SK-N-SH (cell line): ENCODE measurements around the gene PRKCA. TPM values are rescaled to one million over a fixed set of nuclear protein-coding genes. Genes with fewer than 3 reads are reported as not detected.

Experiments
- CTCF ChIA-PET: fragments of 300-600, 350-600 bp; formaldehyde crosslinking; extraction: SDS; loops from one replicate; lab custom pipeline; 2021; lab: Yijun Ruan, JAX
- POLR2A ChIA-PET: fragments of 350-600 bp; sonication (Branson Sonifier 250); formaldehyde crosslinking; extraction: SDS; loops from one replicate; lab custom pipeline; 2020; ENCODE audit warnings: antibody characterized with exemption, inconsistent platforms; lab: Yijun Ruan, JAX
- DNase-seq: peaks from one replicate; pipeline ENCODE4 v3.0.0; 2012
- H2AFZ ChIP-seq: fragments of 200-600 bp; sonication (generic); 2 replicates; pipeline ENCODE4 v1.8.1; 2016; ENCODE audit warnings: antibody characterized with exemption, mild to moderate bottlenecking, low read depth
- H3F3A ChIP-seq: fragments of 200-600 bp; sonication (generic); replicated peaks from 2 replicates; pipeline ENCODE3; 2016; ENCODE audit warnings: antibody characterized with exemption, mild to moderate bottlenecking; ENCODE audit not compliant: insufficient read depth
- H3K27ac ChIP-seq, 2 experiments: fragments of 200-500 bp in 1 of 2; fragments of 200-600 bp in 1 of 2; sonication (Bioruptor generic) in 1 of 2; sonication (generic), shearing (Covaris generic) in 1 of 2; 2 replicates each; pipeline versions ENCODE4 v1.5.1 to v1.6.1; 2014 to 2016; ENCODE audit warnings: low read depth in 2 of 2, inconsistent platforms in 1 of 2, low read length in 1 of 2, mild to moderate bottlenecking in 1 of 2, mixed read lengths in 1 of 2
- H3K27me3 ChIP-seq: fragments of 200-600 bp; sonication (generic), shearing (Covaris generic); 2 replicates; pipeline ENCODE4 v1.6.1; 2016; ENCODE audit warnings: mixed run types; ENCODE audit not compliant: insufficient read depth
- H3K36me3 ChIP-seq, 2 experiments: fragments of 200-500 bp in 1 of 2; fragments of 200-600 bp in 1 of 2; sonication (Bioruptor generic) in 1 of 2; sonication (generic) in 1 of 2; replicated peaks in 1 of 2; 2 replicates each; pipeline versions ENCODE3 to v1.5.1; 2014 to 2016; ENCODE audit warnings: low read length in 1 of 2, mild to moderate bottlenecking in 1 of 2; ENCODE audit not compliant: insufficient read depth in 2 of 2, control insufficient read depth in 1 of 2
- H3K4me1 ChIP-seq, 2 experiments: fragments of 200-500 bp in 1 of 2; fragments of 200-600 bp in 1 of 2; sonication (Bioruptor generic) in 1 of 2; sonication (generic), shearing (Covaris generic) in 1 of 2; 2 replicates each; pipeline versions ENCODE4 v1.5.1 to v1.6.1; 2014 to 2016; ENCODE audit warnings: low read depth in 1 of 2, low read length in 1 of 2, mixed run types in 1 of 2; ENCODE audit not compliant: insufficient read depth in 2 of 2, control insufficient read depth in 1 of 2
- H3K4me2 ChIP-seq: fragments of 200-600 bp; sonication (generic), shearing (Covaris generic); 2 replicates; pipeline ENCODE4 v1.6.1; 2017; ENCODE audit warnings: mixed run types
- H3K4me3 ChIP-seq, 2 experiments: fragments of 200-500 bp in 1 of 2; fragments of 200-600 bp in 1 of 2; sonication (Bioruptor generic) in 1 of 2; sonication (generic), shearing (Covaris generic) in 1 of 2; 2 replicates each; pipeline versions ENCODE4 v1.5.1 to v1.8.1; 2014 to 2016; ENCODE audit warnings: low read depth in 2 of 2, inconsistent platforms in 1 of 2, low read length in 1 of 2, mild to moderate bottlenecking in 1 of 2, mixed read lengths in 1 of 2, moderate library complexity in 1 of 2
- H3K79me2 ChIP-seq: fragments of 200-600 bp; sonication (generic); 2 replicates; pipeline ENCODE4 v1.8.1; 2017; ENCODE audit warnings: mild to moderate bottlenecking; ENCODE audit not compliant: insufficient read depth
- H3K9ac ChIP-seq: fragments of 200-600 bp; sonication (generic); 2 replicates; pipeline ENCODE4 v1.6.1; 2017; ENCODE audit warnings: mixed run types
- H3K9me2 ChIP-seq: fragments of 200-600 bp; sonication (generic); 2 replicates; pipeline ENCODE4 v1.6.1; 2017; ENCODE audit warnings: mixed run types
- H3K9me3 ChIP-seq: fragments of 200-600 bp; sonication (generic); 2 replicates; pipeline ENCODE4 v1.6.1; 2017; ENCODE audit warnings: mixed run types, mild to moderate bottlenecking, moderate library complexity
- H4K20me1 ChIP-seq: fragments of 200-600 bp; sonication (generic); 2 replicates; pipeline ENCODE4 v1.6.1; 2017; ENCODE audit warnings: mild to moderate bottlenecking, mixed run types; ENCODE audit not compliant: insufficient read depth
- CHD2 ChIP-seq: fragments of 150-350 bp; IDR thresholded peaks from 2 replicates; pipeline ENCODE4 v1.6.1; 2018; ENCODE audit warnings: low read length; ENCODE audit not compliant: partially characterized antibody
- CTCF ChIP-seq: fragments of 200-600 bp; sonication (generic); IDR thresholded peaks from 2 replicates; pipeline ENCODE4 v1.6.1; 2017; ENCODE audit warnings: antibody characterized with exemption, mild to moderate bottlenecking, moderate library complexity
- EP300 ChIP-seq, 2 experiments: IDR thresholded peaks; 2 replicates each; pipeline versions ENCODE4 v1.4.0 to v1.6.1; 2012; ENCODE audit warnings: borderline replicate concordance in 1 of 2, low read depth in 1 of 2, low read length in 1 of 2
- EZH2phosphoT487 ChIP-seq: fragments of 200-600 bp; sonication (generic); IDR thresholded peaks from 2 replicates; pipeline ENCODE4 v1.6.1; 2017; ENCODE audit warnings: low read depth, mixed run types, mild to moderate bottlenecking, antibody characterized with exemption, moderate library complexity, borderline replicate concordance
- FOXJ3 ChIP-seq: sonication (generic); formaldehyde crosslinking; IDR thresholded peaks from 2 replicates; pipeline ENCODE4 v1.5.1; 2020; ENCODE audit warnings: mild to moderate bottlenecking, missing genetic modification reagents
- GATA2 ChIP-seq: sonication (generic); formaldehyde crosslinking; IDR thresholded peaks from 2 replicates; pipeline ENCODE4 v1.5.0; 2020; ENCODE audit warnings: mild to moderate bottlenecking, missing genetic modification reagents
- JUND ChIP-seq: IDR thresholded peaks from 2 replicates; pipeline ENCODE4 v1.4.0; 2012
- MEF2A ChIP-seq: IDR thresholded peaks from 2 replicates; pipeline ENCODE4 v1.4.0; 2012; ENCODE audit warnings: low read depth, borderline replicate concordance
- MXI1 ChIP-seq: IDR thresholded peaks from 2 replicates; pipeline ENCODE4 v1.6.1; 2012; ENCODE audit warnings: mild to moderate bottlenecking, low read depth, low read length, improper control_type of control experiment
- NFIC ChIP-seq: IDR thresholded peaks from 2 replicates; pipeline ENCODE4 v1.4.0; 2012; ENCODE audit warnings: borderline replicate concordance
- PBX3 ChIP-seq: IDR thresholded peaks from 2 replicates; pipeline ENCODE4; 2012
- RAD21 ChIP-seq: IDR thresholded peaks from 2 replicates; pipeline ENCODE4 v1.6.1; 2012; ENCODE audit warnings: mild to moderate bottlenecking, low read length
- RCOR1 ChIP-seq: fragments of 150-350 bp; IDR thresholded peaks from 2 replicates; pipeline ENCODE4 v1.6.1; 2017; ENCODE audit warnings: antibody characterized with exemption, low read length
- REST ChIP-seq: IDR thresholded peaks from 2 replicates; pipeline ENCODE4 v1.6.1; 2012; ENCODE audit warnings: mild to moderate bottlenecking, low read depth, low read length, moderate library complexity
- RXRA ChIP-seq: IDR thresholded peaks from 2 replicates; pipeline ENCODE4 v1.4.0; 2012; ENCODE audit warnings: low read depth, mild to moderate bottlenecking, borderline replicate concordance
- SIN3A ChIP-seq: IDR thresholded peaks from 2 replicates; pipeline ENCODE4 v1.6.1; 2012; ENCODE audit warnings: low read depth, mild to moderate bottlenecking, low read length, moderate library complexity, borderline replicate concordance
- TAF1 ChIP-seq: IDR thresholded peaks from 2 replicates; pipeline ENCODE4 v1.6.1; 2012; ENCODE audit warnings: low read depth, mild to moderate bottlenecking, low read length, moderate library complexity, borderline replicate concordance
- TEAD4 ChIP-seq: IDR thresholded peaks from 2 replicates; pipeline ENCODE4 v1.4.0; 2012; ENCODE audit warnings: mild to moderate bottlenecking, borderline replicate concordance; ENCODE audit not compliant: insufficient read depth
- USF2 ChIP-seq: fragments of 150-350 bp; IDR thresholded peaks from 2 replicates; pipeline ENCODE4 v1.6.1; 2017; ENCODE audit warnings: antibody characterized with exemption, low read length, low read depth, borderline replicate concordance
- YY1 ChIP-seq: IDR thresholded peaks from 2 replicates; pipeline ENCODE4 v1.4.0; 2012; ENCODE audit warnings: low read depth, mild to moderate bottlenecking
- WGBS: methylation state at CpG from one replicate; pipeline ENCODE4 v1.1.6; 2017; ENCODE audit warnings: low lambda C conversion rate; 5-methylcytosine and 5-hydroxymethylcytosine counted together
- polyA plus RNA-seq, 3 experiments: library from polyadenylated mRNA; depleted of rRNA; stranded (reverse); fragments of >200 nt; gene quantifications; 2 replicates each; pipeline ENCODE4 v1.2.3, GENCODE V29; 2012

PRKCA gene
- polyA plus RNA-seq, 1 of the 3 experiments (the other 2 are of a cell fraction): 108 TPM

- no peaks in the 10 kb centered on the region for H3K27me3 ChIP-seq
- H3K27ac ChIP-seq: no peak overlapping the region
- H3K36me3 ChIP-seq: peaks cover 0 to 25% of the 10 kb centered on the region in 2 experiments
- peaks cover 41% of the 10 kb centered on the region for H3K79me2 ChIP-seq
- CTCF ChIA-PET: interaction anchor here (2.3 kb wide), 1 partner anchor 467 kb away, joined by 7 read pairs; no protein-coding TSS in a partner anchor
- TF ChIP-seq SIN3A (no peak), REST (no peak), TEAD4 (no peak), CTCF (no peak)
- no peak overlapping the region for H3K9ac ChIP-seq
- no peak overlapping the region for H3K4me3 ChIP-seq
- peaks cover 35% of the 10 kb centered on the region for H4K20me1 ChIP-seq
- DNase-seq: no peak
- no peak overlapping the region for H2AFZ ChIP-seq
- H3F3A ChIP-seq: peaks cover 17% of the 10 kb centered on the region
- peaks cover 11 to 21% of the 10 kb centered on the region in 2 experiments; a peak in 2 of 4 replicates for H3K4me1 ChIP-seq
- H3K9me3 ChIP-seq: no peaks in the 10 kb centered on the region
- 98% methylated on average over 4 of the region's 4 CpGs for WGBS
- POLR2A ChIA-PET: no interaction called here
- H3K4me2 ChIP-seq: no peak overlapping the region
- no peaks in the 10 kb centered on the region for H3K9me2 ChIP-seq
Observed at GRCh38 chr17:66667491-66668030, 365.1 kb downstream of the PRKCA start.

- H3K9ac ChIP-seq: no peak overlapping the region
- no peak overlapping the region for H3K4me2 ChIP-seq
- H3K27ac ChIP-seq: no peak overlapping the region
- H3K4me1 ChIP-seq: peaks cover 3 to 15% of the 10 kb centered on the region in 2 experiments; a peak in 2 of 4 replicates
- peaks cover 30% of the 10 kb centered on the region for H4K20me1 ChIP-seq
- no peak overlapping the region for H2AFZ ChIP-seq
- H3F3A ChIP-seq: peaks cover 17% of the 10 kb centered on the region
- ChIA-PET CTCF (interaction anchor here (0.9 to 9.6 kb wide), 9 partner anchors 20 to 470 kb away, joined by 3 to 90 read pairs (median 4); no protein-coding TSS in a partner anchor), POLR2A (interaction anchor here (0.6 kb wide), 1 partner anchor 426 kb away, joined by 5 read pairs; no protein-coding TSS in a partner anchor)
- H3K4me3 ChIP-seq: no peak overlapping the region
- 92% methylated on average over 3 of the region's 3 CpGs for WGBS
- H3K79me2 ChIP-seq: peaks cover 35% of the 10 kb centered on the region
- H3K27me3 ChIP-seq: no peaks in the 10 kb centered on the region
- H3K9me2 ChIP-seq: no peaks in the 10 kb centered on the region
- peaks cover 5 to 24% of the 10 kb centered on the region in 2 experiments for H3K36me3 ChIP-seq
- DNase-seq: no peak
- H3K9me3 ChIP-seq: no peaks in the 10 kb centered on the region
- TF ChIP-seq FOXJ3 (CRISPR knock-in tag): no peak
- no peak for TF ChIP-seq GATA2 (CRISPR knock-in tag)
- TF ChIP-seq PBX3: no peak
- TF ChIP-seq RCOR1: no peak
- no peak for TF ChIP-seq USF2
- no peak for TF ChIP-seq JUND
- TF ChIP-seq CHD2: no peak
- no peak for TF ChIP-seq TAF1
- no peak for TF ChIP-seq RAD21
- no peak for TF ChIP-seq NFIC
- TF ChIP-seq RXRA: no peak
- TF ChIP-seq YY1: no peak
- no peak for TF ChIP-seq MXI1
- TF ChIP-seq EZH2phosphoT487: no peak
- no peak for TF ChIP-seq MEF2A
- TF ChIP-seq EP300 (IDR thresholded peaks at IDR 0.05; ENCODE audit: borderline replicate concordance in 1 of 2, low read depth in 1 of 2, low read length in 1 of 2): no peak
Observed at GRCh38 chr17:66670206-66670605, 367.8 kb downstream of the PRKCA start.
